Left kidney (tissue), 2 donors: ENCODE data around the gene TEAD4. TPM values are rescaled to one million over a fixed set of nuclear protein-coding genes. Genes with fewer than 3 reads are reported as not detected.

Experiments
- DNase-seq: peaks from one replicate; pipeline ENCODE4 v3.0.0-alpha.2; 2013
- polyA plus RNA-seq: library from polyadenylated mRNA; unstranded; fragments of 120-200 nt; gene quantifications from one replicate; pipeline ENCODE4 v1.2.1, GENCODE V29; 2013; ENCODE audit not compliant: insufficient read length

TEAD4 gene
- polyA plus RNA-seq, 1 donor, result 16.7 TPM

DNA sequence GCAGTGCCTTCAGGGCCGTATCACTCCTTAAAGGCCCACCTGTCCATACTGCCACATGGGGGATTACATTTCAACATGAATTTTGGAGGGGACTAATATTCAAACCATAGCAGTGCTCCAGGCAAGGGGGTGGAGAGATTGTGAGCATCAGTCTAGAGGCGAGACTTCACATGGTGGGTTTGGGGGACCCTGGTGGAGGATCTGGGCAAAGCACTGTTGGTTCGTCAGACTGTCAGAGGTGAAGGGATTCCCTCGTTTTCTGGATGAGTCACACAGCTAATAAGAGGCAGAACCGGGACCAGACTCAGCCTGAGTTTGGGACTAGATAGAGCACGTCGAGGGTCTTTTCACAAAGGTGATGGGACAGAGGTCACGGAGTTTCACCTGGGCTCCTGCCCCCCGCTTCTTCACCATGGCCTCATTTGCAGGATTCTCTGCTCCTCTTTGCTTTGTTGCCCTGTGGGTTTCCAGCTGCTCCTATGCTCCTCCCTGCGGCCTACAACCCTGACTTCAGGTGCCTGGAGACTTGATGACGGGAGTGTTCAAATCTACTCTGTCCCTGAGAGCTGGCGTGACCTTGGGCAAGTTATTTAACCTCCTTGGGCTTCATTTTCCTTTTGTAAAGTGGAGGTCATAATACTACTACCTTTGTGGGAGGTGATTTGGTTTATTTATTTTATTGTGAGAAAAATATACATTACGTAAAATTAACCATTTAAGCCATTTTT is 41.5 kb downstream of the TEAD4 start:
- DNase-seq, result no peak

DNA sequence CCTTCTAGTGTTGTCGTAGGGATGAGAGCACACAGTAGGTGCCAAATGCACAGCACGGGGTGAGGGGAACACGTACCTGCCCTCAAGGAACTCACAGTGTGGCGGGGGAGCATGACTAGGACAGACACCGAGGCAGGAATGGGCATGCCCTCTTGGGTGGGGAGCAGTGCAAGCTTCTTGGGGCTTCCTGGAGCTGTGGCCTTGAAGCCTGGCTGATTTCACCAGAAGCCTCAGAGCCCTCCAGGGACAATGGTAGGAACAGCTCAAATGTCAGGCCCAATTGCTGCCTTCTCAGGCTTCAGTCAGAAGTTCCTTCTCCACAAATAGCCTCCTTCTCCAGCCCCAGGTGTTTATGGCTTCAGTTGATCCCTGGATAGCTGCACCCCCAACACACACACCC is 43.4 kb downstream of the TEAD4 start:
- DNase-seq, result no peak

DNA sequence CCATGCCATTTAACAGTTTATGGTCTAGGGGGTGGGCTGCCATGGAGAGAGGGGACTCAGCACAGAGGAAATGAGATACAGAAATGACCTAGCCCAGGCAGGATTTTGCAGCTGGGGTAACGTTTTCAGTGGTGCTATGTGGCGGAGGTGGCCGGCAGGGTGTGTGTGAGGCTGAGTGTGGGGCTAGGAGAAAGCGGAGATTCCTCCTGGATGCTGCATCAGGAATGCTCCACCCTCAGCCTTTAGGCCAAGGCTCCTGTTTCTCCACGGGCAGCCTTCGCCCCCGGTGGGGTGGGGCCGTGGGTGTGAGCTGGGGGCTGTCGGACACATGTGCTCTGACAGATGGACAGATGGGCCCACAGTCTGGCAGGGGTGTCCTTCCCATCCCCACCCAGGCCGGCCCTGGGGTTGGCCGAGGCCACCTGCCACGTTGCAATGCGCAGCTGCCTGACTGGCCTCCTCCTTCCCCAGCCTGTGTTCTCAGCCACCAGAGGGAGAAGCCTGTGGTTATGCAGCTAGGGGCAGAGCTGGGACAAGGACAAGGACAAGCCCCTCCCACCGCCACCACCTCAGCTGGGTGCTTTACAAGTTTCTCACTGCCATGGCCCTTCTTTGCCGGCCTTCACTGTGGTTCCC is 44.3 kb downstream of the TEAD4 start:
- no peak for DNase-seq

DNA sequence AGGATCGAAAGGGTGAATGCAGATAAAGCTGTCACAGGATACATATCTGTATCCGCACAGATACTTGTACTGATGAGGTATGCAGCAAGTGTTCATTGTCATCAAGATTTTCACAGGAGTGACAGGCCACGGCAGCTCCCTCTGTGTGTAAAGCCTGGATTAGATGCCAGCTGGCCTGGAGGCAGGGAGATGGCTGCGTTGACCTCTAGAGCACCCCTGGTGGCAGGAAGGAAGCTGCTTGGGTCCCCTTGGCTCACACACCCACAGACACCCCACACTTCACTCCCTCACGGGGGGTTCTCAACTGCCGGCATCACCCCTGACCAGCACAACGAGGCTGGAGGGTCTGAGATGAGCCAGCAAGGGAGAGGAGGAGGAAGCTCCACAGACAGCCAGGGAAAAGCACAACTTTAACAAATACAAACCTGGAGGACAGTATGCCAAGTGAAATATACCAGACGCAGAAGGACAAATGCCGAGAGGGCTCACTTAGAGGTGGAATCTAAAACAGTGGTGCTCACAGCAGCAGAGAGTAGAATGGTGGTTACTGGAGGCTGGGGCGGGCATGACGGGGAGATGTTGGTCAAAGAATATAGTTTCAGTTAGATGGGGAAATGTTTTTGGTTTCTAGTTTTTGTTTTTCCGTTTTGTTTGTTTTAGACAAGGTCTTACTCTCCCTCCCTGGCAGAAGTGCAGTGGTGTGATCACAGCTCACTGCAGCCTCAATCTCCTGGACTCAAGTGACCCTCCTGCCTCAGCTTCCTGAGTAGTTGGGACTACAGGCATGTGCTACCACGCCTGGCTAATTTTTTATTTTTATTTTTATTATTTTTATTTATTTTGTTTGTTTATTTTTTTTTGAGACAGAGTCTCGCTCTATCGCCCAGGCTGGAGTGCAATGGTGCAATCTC is 45.7 kb downstream of the TEAD4 start:
- no peak for DNase-seq

DNA sequence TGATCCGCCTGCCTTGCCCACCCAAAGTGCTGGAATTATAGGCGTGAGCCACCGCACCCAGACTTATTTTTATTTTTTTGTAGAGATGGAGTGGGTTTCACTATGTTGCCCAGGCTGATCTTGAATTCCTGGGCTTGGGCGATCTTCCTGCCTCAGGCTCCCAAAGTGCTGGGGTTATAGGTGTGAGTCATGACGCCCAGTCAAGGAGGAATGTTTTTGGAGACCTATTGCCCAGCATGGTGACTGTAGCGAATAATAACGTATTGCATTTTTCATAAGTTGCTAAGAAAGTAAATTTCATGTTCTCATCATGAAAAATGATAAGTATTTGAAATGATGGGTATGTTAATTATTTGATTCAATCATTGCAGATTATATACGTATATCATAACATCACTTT is 46.5 kb downstream of the TEAD4 start:
- no peak for DNase-seq

DNA sequence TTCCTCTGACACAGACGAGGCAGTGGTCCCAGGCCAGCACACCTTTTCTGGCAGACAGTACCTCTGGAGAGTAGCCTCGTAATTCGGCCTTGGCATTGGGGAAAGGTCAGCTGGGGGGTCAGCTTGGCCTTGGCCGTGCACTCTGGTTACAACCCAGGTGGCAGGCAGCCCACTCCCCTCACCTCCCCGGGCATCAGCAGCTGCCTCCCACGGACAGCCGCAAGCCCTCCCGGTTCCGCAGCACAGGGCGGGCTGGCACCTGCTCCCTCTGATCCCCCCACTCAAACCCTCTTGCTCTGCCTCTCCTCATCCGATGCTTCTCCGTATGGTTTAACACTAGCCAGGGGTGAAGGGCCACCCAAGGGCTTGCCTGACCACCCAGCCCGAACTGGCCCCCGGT is 50.6 kb downstream of the TEAD4 start:
- DNase-seq, result no peak

DNA sequence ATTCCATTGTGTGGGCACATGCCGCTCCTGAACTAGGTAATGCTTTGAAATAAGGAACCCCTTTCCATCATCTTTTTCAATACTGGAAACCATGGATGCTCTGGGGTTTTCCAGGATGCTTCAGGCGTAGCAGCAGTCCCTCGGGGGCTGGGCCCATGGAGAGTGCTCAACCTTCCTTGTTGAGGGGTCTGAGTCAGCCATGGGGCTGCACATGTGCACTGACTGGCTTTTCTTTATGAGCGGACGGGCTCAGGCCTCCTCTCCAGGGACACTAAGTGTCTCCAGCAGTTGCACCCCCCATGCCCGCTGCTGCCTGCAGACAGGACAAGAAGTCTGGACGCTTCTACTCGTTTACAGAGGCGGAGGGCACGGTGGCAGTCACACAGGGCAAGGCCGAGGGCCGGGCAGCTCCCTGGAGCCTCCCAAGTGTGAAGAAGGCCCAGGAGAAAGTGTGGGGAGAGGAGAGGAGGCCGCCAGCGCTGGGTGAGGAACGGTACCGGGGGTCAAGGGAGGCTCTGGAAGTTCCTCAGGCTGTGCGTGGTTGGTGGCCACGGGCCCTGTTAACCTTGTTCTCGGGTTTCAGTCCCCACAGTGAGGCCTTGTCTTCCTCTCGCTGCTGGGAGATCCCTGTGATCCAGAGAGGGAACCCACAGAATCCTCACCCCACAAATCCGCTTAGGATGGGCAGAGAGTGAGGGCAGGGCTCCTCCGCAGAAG is 51.2 kb downstream of the TEAD4 start:
- DNase-seq, result no peak

DNA sequence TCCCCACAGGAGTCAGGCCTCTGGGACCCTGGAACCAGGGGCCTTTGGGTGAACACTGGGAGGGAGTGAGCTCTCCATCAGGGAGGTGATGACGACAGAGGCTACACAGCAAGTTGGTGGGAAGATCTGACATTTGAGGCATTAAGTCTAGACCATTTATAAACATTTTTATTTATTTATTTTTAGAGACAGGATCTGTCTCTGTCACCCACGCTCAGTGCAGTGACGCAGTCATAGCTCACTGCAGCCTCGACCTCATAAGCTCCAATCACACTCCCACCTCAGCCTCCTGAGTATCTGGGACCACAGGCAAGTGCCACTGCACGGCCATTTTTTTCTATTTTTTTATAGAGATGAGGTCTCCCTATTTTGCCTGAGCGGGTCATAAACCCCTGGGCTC is 53.6 kb downstream of the TEAD4 start:
- no peak for DNase-seq

DNA sequence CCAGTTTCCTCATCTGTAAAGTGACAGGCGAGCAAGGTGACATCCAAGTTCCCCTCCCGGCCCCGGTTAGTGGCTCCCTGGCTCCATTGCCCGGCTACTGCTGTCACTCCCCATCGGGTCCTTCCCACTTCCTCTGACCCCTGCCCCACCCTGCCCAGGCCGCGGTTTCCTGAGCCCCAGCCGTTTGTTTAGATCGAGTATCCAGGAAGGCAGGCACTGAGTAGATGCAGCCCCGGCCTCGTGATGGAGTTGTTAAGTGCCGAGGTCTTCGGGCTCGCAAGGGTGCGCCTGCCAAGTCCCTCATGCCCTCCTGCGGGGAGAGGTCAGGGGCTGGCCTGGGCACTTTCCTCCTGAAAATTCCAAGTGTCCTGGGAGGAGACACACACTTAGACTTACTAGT is 55.4 kb downstream of the TEAD4 start:
- no peak for DNase-seq

DNA sequence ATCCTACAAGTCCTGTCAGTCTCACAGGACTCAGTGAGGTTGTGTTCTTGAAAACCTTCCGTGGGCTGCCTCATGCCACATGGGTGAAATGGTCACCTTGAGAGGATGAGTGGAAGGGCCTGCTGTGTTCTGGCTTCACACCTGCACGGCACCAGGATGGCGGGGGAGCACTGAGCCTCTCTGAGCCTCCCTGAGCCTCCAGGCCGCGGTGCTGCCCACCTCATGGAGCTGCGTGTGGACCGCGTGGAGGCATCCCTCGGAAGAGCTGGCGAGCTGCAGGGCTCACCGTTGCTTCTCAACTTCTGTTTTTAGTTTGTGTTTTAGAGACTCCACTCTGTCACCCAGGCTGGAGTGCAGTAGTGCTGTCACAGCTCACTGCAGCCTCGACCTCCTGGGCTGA is 56.2 kb downstream of the TEAD4 start:
- DNase-seq, result no peak

DNA sequence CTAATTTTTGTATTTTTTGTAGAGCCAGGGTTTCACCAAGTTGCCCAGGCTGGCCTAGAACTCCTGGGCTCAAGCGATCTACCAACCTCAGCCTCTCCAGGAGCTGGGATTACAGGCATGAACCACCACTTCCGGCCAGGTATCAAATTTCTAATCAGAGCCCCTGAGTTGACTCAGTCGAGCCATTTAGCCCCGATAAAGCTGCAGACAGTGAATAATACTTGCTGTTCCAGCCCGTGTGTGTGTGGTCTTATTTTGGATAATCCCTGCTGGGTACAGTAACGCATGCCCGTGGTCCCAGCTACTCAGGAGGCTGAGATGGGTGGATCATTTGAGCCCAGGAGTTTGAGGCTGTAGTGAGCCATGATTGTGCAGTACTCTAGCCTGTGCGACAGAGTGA is 57.0 kb downstream of the TEAD4 start:
- no peak for DNase-seq

DNA sequence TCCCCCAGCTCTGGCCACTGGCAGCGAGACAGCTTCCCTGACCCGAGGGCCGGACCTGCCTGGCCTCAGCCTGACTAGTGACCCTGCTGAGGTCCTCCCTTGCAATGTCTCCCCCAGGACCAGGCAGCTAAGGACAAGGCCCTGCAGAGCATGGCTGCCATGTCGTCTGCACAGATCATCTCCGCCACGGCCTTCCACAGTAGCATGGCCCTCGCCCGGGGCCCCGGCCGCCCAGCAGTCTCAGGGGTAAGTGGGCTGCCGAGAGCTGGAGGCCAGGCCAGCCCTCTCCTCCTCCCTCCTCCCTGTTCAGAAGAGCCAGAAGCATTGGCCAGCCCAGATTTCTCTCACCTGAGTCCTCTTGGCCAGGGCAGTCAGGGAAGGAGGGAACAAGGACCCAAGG is 58.1 kb downstream of the TEAD4 start:
- no peak for DNase-seq

DNA sequence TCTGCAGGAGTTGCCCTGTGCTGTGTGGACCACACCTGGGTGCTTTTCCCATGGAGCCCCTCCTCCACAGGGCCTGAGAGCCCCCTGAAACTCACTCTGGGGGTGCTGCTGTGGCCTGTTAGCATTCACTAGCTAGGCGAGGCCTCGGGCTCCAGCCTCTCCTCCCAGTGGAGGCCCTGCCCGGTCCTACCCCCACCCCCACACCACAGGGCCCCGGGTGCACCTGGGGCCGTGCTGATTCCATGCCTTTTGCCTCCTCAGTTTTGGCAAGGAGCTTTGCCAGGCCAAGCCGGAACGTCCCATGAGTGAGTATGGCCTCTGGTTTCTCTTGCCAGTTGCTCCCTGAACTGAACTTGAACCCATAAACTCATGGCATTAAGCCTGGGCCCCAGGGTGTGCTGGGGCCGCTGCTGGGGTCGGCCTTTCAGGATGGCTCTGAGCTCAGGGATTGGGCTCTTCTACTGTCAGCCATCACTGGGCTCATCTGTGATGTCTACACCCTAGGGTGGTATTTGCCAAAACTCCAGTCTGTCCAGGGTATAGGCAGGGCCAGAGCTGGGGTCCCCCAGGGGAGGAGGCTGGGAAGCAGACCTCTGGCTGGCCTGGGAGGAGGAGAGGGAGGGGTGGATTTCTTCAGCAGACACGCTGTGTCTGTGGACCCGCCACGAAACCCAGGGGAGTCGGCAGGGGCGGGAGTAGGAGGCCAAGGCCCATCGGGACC is 59.2 kb downstream of the TEAD4 start:
- DNase-seq, result no peak

DNA sequence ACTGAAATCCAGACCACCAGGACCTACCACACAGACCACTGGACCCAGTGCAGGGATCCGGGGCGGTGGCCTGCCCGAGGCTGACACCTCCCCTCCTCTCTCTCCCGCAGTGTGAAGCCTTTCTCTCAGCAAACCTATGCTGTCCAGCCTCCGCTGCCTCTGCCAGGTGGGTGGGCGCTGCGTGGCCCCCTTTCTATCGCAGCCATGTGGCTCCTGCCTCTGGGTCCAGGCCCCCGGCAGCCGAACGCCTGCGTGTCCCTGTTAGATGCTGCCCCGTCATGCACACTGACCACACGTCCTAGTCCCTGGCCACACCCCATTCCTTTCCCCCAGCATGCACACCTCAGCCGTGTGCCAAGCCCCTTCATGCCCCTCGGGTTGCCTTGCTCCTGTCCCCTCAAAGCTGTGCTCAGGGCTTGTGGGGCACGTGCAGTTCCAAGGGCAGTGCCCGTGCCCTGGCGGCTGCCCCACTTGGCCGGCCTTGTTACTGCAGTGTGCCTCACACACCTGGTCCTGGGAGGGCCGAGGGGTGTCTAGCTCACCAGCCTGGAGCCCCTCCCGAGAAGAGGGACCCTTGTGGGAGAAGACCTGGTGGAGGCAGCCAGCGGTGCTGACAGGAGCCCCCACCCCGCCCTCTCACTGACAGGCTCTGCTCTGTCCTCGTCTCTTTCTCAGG is 59.9 kb downstream of the TEAD4 start:
- DNase-seq, result no peak

DNA sequence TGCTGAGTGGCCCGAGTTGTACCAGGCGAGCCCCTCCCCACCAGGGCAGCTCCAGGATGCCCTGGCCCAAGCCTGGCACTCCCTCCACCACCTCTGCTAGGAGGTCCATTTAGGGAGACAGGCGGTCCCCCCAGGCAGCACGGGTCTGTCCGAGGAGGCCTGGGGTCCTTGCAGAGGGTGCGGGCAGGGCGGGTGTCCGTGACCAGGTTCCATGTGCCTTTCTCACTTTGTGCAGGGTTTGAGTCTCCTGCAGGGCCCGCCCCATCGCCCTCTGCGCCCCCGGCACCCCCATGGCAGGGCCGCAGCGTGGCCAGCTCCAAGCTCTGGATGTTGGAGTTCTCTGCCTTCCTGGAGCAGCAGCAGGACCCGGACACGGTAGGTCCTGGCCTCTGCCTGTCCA is 61.2 kb downstream of the TEAD4 start:
- DNase-seq, result no peak

DNA sequence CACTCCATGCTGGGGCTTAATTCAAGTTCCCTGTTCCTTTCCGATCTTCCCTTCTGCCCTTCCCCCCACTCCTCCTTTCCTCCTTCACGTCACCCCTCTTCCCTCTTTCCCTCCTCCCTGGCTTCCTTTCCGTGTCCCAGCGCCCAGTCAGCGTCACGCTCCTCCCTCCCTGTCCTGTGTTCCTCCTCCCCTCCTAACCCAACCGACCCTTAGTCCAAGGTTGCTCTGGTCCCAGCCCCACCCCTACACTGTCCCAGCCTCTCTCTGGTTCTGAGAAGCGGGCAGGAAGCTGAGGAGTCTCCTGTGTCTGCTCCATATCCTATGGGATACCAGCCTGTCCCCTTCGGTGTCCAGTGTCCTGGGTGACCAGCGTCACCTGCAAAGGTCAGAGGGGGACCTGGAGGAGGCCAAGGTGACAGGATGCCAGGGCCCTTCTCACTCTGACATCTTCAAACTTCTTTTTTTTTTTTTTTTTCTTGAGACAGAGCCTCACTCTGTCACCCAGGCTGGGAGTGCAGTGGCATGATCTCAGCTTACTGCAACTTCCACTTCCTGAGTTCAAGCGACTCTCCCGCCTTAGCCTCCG is 61.7 kb downstream of the TEAD4 start:
- no peak for DNase-seq

DNA sequence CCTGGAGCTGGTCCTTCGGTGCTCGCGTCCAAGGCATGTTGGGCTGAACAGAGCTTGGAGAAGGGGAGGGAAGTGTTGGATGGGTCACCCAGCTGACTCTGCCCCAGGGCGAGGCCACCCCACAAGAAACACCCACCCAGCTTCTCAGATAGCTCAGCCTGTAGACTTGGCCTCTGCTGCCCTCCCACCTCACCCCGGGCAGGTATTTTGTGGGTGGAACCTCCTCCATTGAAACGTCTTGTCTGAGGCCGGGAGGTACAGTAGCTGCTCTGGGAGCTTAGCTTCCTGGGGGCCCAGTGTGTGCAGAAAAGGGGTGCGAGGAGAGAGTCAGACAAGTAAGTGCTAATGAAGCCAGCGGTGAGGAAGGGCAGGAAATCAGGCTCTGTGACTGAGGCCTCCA is 63.2 kb downstream of the TEAD4 start:
- DNase-seq, result no peak

DNA sequence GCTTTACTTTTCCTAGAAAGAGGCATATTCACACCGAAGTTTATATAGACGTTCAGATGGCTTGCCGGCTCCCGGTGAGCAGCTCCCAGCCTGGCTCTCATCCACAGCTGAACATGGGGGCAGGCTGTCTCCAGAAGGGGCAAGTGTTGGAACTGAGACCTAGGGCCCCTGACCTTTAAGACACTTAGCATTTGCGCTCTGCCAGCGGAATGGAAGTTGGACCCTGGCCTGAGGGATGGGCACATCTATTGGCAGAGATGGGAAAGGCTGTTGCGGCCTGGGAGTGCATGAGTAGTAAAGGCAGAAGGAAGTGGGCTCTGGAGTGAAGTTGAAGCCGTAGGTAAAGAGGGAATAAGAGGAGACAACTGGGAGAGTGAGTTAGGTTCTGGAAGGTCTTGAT is 63.8 kb downstream of the TEAD4 start:
- no peak for DNase-seq

DNA sequence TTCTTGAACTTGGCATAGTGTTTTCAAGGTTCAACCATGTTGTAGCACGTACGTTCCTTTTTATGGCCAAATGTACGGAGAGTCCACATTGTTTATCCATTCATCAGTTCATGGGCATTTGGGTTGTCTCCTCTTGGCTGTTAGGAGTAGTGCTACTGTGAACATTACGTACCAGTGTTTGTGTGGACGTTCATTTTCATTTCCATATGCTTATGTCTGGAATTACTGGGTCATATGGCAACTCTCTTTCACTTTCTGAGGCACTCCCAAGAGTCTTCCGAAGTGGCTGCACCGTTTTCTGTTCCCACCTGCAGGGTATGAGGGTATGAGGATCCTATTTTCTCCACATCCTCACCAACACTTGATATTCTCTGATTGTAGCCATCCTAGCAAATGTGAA is 68.9 kb downstream of the TEAD4 start:
- DNase-seq, result no peak

DNA sequence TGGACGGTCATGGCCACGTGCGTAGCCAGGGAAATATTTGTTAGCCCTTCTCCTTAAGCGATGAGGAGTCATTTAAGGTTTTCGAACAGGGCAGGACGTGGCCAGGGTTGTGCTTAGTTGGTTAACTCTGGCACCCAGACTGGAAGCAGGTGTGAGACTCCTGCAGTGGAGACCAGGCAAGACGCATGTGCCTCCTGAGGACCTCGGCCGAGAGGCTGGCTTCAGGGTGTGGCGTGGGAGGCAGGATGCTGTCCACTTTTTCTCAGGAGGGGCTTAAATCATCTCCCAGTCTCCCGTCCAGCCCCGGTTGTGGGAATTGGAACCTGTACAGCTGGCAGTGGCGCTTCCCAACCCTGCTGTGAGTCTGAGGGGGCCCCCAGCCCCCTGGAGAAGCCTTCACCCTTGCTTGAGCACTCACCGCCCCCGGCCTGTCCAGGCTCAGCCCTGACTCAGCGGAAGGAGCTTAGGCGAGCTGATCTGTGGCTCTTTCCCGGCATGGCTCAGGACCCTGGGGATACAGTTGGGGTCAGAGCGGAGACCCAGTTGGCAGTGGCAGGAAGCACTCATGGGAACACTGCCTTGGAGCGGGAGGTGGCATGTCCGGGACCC is 71.7 kb downstream of the TEAD4 start:
- no peak for DNase-seq
